HEK293 (cell line): Measurements from ENCODE around the gene SNHG17.

ENCODE experiments used
- CTCF ChIA-PET: fragments of 350-600 bp; formaldehyde crosslinking; extraction: SDS; loops from one replicate; lab custom pipeline; 2021; ENCODE audit warnings: antibody characterized with exemption; lab: Yijun Ruan, JAX
- POLR2A ChIA-PET: fragments of 300-600 bp; formaldehyde crosslinking; extraction: SDS; loops from one replicate; lab custom pipeline; 2020; ENCODE audit warnings: antibody characterized with exemption, inconsistent platforms; lab: Yijun Ruan, JAX
- H3K27ac ChIP-seq: fragments of 200-500 bp; sonication (Bioruptor generic); 2 replicates; pipeline ENCODE4 v1.5.1; 2014; ENCODE audit warnings: low read depth, low read length, control low read depth, inconsistent platforms; ENCODE audit errors: extremely low read depth
- H3K36me3 ChIP-seq, 2 experiments: fragments of 200-500 bp in 1 of 2; sonication (Bioruptor generic) in 1 of 2; 1 replicate in 1 of 2; 2 replicates in 1 of 2; pipeline ENCODE4 v1.5.1; 2014 to 2017; ENCODE audit warnings: inconsistent platforms in 2 of 2, low read length in 2 of 2; ENCODE audit not compliant: control insufficient read depth in 2 of 2, insufficient read depth in 1 of 2
- H3K4me1 ChIP-seq: fragments of 200-500 bp; sonication (Bioruptor generic); 2 replicates; pipeline ENCODE4 v1.5.1; 2014; ENCODE audit warnings: mild to moderate bottlenecking, low read length, inconsistent platforms; ENCODE audit not compliant: control insufficient read depth, insufficient read depth
- H3K4me3 ChIP-seq: 2 replicates; pipeline ENCODE4 v1.5.1; 2011; ENCODE audit warnings: low read depth, mild to moderate bottlenecking, control low read depth, low read length, moderate library complexity
- H3K9me3 ChIP-seq: fragments of 200-500 bp; sonication (Bioruptor generic); 2 replicates; pipeline ENCODE4 v1.5.1; 2014; ENCODE audit warnings: low read depth, low read length, inconsistent platforms; ENCODE audit not compliant: control insufficient read depth, insufficient read depth
- AEBP2 ChIP-seq: fragments of 450-650 bp; formaldehyde crosslinking; IDR thresholded peaks from 2 replicates; pipeline ENCODE4 v1.5.1; 2016; ENCODE audit warnings: missing biosample characterization, missing genetic modification characterization, borderline replicate concordance
- BCL11A ChIP-seq: fragments of 450-650 bp; formaldehyde crosslinking; IDR thresholded peaks from 2 replicates; pipeline ENCODE4 v1.5.1; 2016; ENCODE audit warnings: low read depth, missing biosample characterization, missing genetic modification characterization
- MYNN ChIP-seq: fragments of 450-650 bp; formaldehyde crosslinking; IDR thresholded peaks from 2 replicates; pipeline ENCODE4 v1.5.1; 2016; ENCODE audit warnings: missing biosample characterization, missing genetic modification characterization, borderline replicate concordance
- MZF1 ChIP-seq: fragments of 450-650 bp; formaldehyde crosslinking; IDR thresholded peaks from 2 replicates; pipeline ENCODE4 v1.5.1; 2017; ENCODE audit warnings: missing biosample characterization, missing genetic modification characterization, borderline replicate concordance
- PATZ1 ChIP-seq: fragments of 450-650 bp; formaldehyde crosslinking; IDR thresholded peaks from 2 replicates; pipeline ENCODE4 v1.5.1; 2016; ENCODE audit warnings: missing biosample characterization, missing genetic modification characterization
- ZNF223 ChIP-seq: fragments of 450-650 bp; formaldehyde crosslinking; IDR thresholded peaks from 2 replicates; pipeline ENCODE4 v1.5.1; 2016; ENCODE audit warnings: missing biosample characterization, missing genetic modification characterization
- ZNF274 ChIP-seq, 2 experiments: fragments of 200-500 bp in 1 of 2; fragments of 450-650 bp in 1 of 2; sonication (Bioruptor generic) in 1 of 2; formaldehyde crosslinking in 1 of 2; IDR thresholded peaks; 2 replicates each; pipeline versions ENCODE4 v1.5.1 to v1.6.1; 2014 to 2016; ENCODE audit warnings: borderline replicate concordance in 1 of 2, inconsistent platforms in 1 of 2, low read length in 1 of 2, missing biosample characterization in 1 of 2, missing genetic modification characterization in 1 of 2
- ZNF335 ChIP-seq: fragments of 450-650 bp; formaldehyde crosslinking; conservative IDR thresholded peaks from 2 replicates; pipeline ENCODE4 v1.5.1; 2016; ENCODE audit warnings: missing biosample characterization, missing genetic modification characterization
- ZNF37A ChIP-seq: fragments of 450-650 bp; IDR thresholded peaks from 2 replicates; pipeline ENCODE4 v1.5.1; 2018; ENCODE audit warnings: missing biosample characterization, missing genetic modification characterization
- ZNF423 ChIP-seq: fragments of 450-650 bp; formaldehyde crosslinking; IDR thresholded peaks from 2 replicates; pipeline ENCODE4 v1.5.1; 2016; ENCODE audit warnings: missing biosample characterization, missing genetic modification characterization
- ZNF654 ChIP-seq: fragments of 450-650 bp; formaldehyde crosslinking; IDR thresholded peaks from 2 replicates; pipeline ENCODE4 v1.5.1; 2016; ENCODE audit warnings: low read depth, missing biosample characterization, missing genetic modification characterization
- ZNF660 ChIP-seq: fragments of 450-650 bp; IDR thresholded peaks from 2 replicates; pipeline ENCODE4 v1.5.1; 2018; ENCODE audit warnings: missing biosample characterization, mild to moderate bottlenecking, missing genetic modification characterization
- ZNF776 ChIP-seq: fragments of 450-650 bp; formaldehyde crosslinking; IDR thresholded peaks from 2 replicates; pipeline ENCODE4 v1.5.0; 2017; ENCODE audit warnings: missing biosample characterization, missing genetic modification characterization, borderline replicate concordance
- ZNF777 ChIP-seq: fragments of 450-650 bp; formaldehyde crosslinking; IDR thresholded peaks from 2 replicates; pipeline ENCODE4 v1.5.1; 2017; ENCODE audit warnings: missing biosample characterization, missing genetic modification characterization, borderline replicate concordance
- ZSCAN18 ChIP-seq: fragments of 450-650 bp; formaldehyde crosslinking; IDR thresholded peaks from 2 replicates; pipeline ENCODE4 v1.5.1; 2016; ENCODE audit warnings: missing biosample characterization, missing genetic modification characterization
- TF ChIP-seq, protein P1 (sequence below): fragments of 450-650 bp; formaldehyde crosslinking; IDR thresholded peaks from 2 replicates; pipeline ENCODE4 v1.5.1; 2016; ENCODE audit warnings: missing biosample characterization, missing genetic modification characterization, borderline replicate concordance
- TF ChIP-seq, protein P2 (sequence below): fragments of 450-650 bp; formaldehyde crosslinking; IDR thresholded peaks from 2 replicates; pipeline ENCODE4 v1.5.1; 2016; ENCODE audit warnings: missing biosample characterization, missing genetic modification characterization, low read depth
- TF ChIP-seq, protein P3 (sequence below): fragments of 450-650 bp; formaldehyde crosslinking; IDR thresholded peaks from 2 replicates; pipeline ENCODE4 v1.5.0; 2017; ENCODE audit warnings: missing biosample characterization, missing genetic modification characterization, borderline replicate concordance

SNHG17 gene

DNA sequence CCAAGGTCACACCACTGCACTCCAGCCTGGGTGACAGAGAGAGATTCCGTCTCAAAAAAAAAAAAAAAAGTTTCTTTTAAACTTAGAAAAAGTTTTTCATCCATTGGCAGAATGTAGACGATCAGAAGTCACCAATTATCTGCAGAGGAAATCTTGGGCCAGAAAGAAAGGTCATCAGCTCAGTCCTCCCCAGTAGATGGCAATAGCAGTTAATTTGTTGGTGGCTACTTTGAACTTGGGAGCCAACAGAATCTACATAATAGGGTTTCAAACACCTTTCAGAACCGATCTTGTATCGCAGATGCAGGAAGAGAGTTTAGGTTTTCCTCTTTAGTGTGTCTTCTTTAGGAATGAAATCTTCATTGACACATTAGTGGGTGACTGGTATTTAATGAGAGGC, 47.2 kb downstream of the SNHG17 start:
- H3K9me3 ChIP-seq, result no peaks in the 10 kb centered on the region
- TF ChIP-seq ZNF654 (peak; percentile 27; the same call in 1 of the 2 replicates), ZNF335 (tag by site-specific recombination) (no peak)
- H3K4me1 ChIP-seq, result no peaks in the 10 kb centered on the region
- no peaks in the 10 kb centered on the region for H3K36me3 ChIP-seq
- no peak overlapping the region for H3K27ac ChIP-seq
- H3K4me3 ChIP-seq, result no peak overlapping the region
- CTCF ChIA-PET, result no interaction called here
- POLR2A ChIA-PET, result no interaction called here

GRCh38 chr20:38386851-38387250, 48.3 kb downstream of the SNHG17 start:
- ChIA-PET POLR2A (interaction anchor here (0.6 kb wide), 1 partner anchor 20 kb away, joined by 3 read pairs; no protein-coding TSS in a partner anchor), CTCF (no interaction called here)
- TF ChIP-seq ZNF660 (tag by site-specific recombination) (no peak), MZF1 (tag by site-specific recombination) (no peak), ZNF274 (IDR thresholded peaks at IDR 0.05; ENCODE audit: low read length) (no peak), ZNF274 (tag by site-specific recombination; IDR thresholded peaks at IDR 0.05; ENCODE audit: borderline replicate concordance) (no peak), ZNF776 (tag by site-specific recombination) (no peak), ZNF223 (tag by site-specific recombination) (no peak), MYNN (tag by site-specific recombination) (no peak), AEBP2 (tag by site-specific recombination) (no peak), ZNF37A (tag by site-specific recombination) (no peak), ZSCAN18 (no peak)
- TF ChIP-seq, protein P1, sequence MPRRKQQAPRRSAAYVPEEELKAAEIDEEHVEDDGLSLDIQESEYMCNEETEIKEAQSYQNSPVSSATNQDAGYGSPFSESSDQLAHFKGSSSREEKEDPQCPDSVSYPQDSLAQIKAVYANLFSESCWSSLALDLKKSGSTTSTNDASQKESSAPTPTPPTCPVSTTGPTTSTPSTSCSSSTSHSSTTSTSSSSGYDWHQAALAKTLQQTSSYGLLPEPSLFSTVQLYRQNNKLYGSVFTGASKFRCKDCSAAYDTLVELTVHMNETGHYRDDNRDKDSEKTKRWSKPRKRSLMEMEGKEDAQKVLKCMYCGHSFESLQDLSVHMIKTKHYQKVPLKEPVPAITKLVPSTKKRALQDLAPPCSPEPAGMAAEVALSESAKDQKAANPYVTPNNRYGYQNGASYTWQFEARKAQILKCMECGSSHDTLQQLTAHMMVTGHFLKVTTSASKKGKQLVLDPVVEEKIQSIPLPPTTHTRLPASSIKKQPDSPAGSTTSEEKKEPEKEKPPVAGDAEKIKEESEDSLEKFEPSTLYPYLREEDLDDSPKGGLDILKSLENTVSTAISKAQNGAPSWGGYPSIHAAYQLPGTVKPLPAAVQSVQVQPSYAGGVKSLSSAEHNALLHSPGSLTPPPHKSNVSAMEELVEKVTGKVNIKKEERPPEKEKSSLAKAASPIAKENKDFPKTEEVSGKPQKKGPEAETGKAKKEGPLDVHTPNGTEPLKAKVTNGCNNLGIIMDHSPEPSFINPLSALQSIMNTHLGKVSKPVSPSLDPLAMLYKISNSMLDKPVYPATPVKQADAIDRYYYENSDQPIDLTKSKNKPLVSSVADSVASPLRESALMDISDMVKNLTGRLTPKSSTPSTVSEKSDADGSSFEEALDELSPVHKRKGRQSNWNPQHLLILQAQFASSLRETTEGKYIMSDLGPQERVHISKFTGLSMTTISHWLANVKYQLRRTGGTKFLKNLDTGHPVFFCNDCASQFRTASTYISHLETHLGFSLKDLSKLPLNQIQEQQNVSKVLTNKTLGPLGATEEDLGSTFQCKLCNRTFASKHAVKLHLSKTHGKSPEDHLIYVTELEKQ, result no peak
- TF ChIP-seq, protein P2, sequence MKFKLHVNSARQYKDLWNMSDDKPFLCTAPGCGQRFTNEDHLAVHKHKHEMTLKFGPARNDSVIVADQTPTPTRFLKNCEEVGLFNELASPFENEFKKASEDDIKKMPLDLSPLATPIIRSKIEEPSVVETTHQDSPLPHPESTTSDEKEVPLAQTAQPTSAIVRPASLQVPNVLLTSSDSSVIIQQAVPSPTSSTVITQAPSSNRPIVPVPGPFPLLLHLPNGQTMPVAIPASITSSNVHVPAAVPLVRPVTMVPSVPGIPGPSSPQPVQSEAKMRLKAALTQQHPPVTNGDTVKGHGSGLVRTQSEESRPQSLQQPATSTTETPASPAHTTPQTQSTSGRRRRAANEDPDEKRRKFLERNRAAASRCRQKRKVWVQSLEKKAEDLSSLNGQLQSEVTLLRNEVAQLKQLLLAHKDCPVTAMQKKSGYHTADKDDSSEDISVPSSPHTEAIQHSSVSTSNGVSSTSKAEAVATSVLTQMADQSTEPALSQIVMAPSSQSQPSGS (tag by site-specific recombination), result no peak
- Histone ChIP-seq H3K4me1 (no peaks in the 10 kb centered on the region), H3K27ac (no peak overlapping the region), H3K4me3 (no peak overlapping the region), H3K9me3 (no peaks in the 10 kb centered on the region), H3K36me3 (no peaks in the 10 kb centered on the region)

DNA sequence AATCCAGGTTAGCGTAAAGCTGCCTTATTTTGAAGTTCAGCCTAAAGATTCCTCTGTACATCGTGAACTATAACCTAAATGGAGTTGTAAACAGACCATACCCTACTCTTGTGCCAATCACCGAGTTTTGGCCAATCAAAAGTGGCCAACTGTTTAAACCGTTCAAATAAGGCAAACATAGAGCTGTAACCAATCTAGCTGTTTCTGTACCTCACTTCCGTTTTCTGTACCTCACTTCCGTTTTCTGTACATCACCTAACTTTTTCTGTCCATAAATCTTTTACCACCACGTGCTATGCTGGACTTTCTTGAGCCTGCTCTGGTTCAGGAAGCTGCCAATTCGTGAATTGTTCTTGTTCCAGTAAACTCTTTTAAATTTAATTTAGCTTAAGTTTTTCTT, 49.1 kb downstream of the SNHG17 start:
- ChIA-PET CTCF (no interaction called here), POLR2A (no interaction called here)
- H3K9me3 ChIP-seq, result no peaks in the 10 kb centered on the region
- H3K27ac ChIP-seq, result no peak overlapping the region
- H3K4me3 ChIP-seq, result no peak overlapping the region
- H3K4me1 ChIP-seq, result no peaks in the 10 kb centered on the region
- no peaks in the 10 kb centered on the region for H3K36me3 ChIP-seq
- TF ChIP-seq, protein P3, sequence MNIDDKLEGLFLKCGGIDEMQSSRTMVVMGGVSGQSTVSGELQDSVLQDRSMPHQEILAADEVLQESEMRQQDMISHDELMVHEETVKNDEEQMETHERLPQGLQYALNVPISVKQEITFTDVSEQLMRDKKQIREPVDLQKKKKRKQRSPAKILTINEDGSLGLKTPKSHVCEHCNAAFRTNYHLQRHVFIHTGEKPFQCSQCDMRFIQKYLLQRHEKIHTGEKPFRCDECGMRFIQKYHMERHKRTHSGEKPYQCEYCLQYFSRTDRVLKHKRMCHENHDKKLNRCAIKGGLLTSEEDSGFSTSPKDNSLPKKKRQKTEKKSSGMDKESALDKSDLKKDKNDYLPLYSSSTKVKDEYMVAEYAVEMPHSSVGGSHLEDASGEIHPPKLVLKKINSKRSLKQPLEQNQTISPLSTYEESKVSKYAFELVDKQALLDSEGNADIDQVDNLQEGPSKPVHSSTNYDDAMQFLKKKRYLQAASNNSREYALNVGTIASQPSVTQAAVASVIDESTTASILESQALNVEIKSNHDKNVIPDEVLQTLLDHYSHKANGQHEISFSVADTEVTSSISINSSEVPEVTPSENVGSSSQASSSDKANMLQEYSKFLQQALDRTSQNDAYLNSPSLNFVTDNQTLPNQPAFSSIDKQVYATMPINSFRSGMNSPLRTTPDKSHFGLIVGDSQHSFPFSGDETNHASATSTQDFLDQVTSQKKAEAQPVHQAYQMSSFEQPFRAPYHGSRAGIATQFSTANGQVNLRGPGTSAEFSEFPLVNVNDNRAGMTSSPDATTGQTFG (tag by site-specific recombination), result no peak
- TF ChIP-seq MZF1 (tag by site-specific recombination) (no peak), ZNF423 (tag by site-specific recombination) (no peak), ZNF777 (tag by site-specific recombination) (no peak), PATZ1 (tag by site-specific recombination) (no peak), BCL11A (tag by site-specific recombination) (no peak)
